NCI-H1048 (cell line): ENCODE measurements around the gene YJEFN3.
A peak's percentile ranks its signal among the peaks of the same experiment; 100 is the strongest.

ENCODE experiments used
- DNase-seq: peaks from one replicate; lab custom pipeline; 2025; lab: John Stamatoyannopoulos, UW

YJEFN3 gene

DNA sequence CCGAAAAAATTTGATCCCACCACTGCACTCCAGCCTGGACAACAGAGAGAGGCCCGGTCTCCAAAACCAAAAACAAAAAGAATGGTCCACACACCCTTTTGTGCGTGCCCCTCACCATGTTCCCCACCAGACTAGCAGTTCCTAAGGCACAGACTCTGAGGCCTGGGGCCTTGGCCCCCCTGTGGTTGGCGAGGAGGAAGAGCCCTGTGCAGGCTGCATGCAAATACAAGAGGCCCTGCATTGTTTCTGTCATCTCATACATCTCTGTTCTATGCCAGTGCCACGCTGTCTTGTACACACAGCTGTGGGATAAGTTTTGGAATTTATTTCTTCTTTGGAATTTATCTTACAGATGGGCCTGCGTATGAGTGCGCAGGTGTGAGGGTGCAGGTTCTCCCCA, 4.7 kb upstream of the YJEFN3 start:
- DNase-seq: no peak

GRCh38 chr19:19525611-19526380, 2.9 kb upstream of the YJEFN3 start:
- no peak for DNase-seq

DNA sequence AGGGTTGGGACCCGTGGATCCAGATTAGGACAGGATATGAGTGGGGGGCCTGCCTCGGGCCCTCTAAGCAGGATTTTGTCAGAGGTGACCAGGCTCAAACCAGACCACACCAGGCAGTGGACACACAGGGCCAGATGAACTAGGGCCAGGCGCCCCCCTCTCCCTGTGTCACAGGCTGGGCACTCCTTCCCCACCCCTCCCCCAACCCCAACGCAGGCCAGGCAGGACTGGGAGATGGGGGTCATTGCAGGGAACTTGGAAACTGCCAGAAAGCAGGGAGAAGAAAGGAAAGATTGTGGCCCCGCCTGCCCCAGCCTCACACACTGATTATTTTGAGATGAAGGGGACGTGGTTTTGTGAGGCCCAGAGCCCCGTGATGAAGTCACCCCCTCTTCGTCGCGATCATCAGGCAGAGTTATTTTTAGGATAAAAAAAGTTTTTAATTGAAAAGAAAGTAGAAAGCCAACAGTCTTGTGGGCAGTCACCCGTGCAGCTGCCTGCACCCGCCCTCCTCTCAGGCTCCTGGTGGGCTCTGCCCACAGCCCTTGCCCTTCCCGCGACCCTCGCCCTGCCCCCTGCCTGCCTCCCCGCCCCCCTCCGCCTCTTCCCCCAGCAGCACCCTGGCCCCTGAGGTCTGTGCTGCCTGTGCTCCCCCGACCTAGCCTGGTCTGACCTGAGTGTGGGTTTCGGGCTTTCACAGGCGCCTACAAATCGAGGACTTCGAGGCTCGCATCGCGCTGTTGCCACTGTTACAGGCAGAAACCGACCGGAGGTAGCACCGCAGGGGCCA, 1.9 kb upstream of the YJEFN3 start:
- no peak for DNase-seq

DNA sequence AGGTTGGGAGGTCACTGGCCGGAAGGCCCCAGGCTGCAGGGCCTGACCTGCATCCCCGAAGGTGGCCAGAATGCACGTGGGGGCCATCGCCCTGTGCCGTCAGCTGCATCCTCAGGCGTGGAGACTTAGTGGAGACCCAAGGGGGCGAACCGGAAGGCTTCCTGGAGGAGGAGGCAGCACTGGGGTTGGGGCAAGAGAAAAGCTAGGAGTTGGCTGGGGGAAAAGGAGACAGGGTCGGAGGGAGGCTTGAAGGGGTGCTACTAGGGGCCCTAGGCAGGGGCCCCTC, 1.4 kb upstream of the YJEFN3 start:
- DNase-seq: no peak

DNA sequence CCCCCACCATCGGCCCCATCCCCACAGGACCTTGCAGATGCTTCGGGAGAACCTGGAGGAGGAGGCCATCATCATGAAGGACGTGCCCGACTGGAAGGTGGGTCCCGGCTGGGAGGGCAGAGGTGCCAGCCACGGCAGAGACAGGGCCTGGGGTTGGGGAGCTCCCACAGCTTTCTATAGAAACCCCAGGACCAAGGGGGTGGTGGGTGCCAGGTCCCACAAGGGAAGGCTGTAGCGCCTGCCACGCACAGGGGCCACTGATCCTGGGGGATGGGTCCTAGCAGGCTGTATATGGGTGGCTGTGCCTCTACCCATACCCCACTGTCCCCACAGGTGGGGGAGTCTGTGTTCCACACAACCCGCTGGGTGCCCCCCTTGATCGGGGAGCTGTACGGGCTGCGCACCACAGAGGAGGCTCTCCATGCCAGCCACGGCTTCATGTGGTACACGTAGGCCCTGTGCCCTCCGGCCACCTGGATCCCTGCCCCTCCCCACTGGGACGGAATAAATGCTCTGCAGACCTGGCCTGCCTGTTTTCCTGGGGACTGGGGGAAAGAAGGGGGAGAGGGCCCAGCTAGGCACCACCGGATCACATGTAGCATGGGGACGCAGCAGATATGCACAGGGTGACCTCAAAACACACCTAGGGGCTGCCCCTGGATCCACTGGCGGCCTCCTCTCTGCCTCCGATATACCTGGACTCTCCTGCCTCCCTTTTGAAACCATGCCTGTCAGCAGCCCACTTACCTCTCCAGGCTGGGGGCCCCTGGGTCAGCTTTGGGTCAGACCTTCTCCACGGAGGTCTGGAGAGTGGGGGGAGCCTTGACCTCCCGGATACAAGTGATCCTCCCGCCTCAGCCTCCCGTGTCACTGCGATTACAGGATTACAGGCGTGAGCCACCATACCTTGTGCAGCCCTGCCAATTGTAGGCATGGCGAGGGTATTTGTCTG, 761 bp upstream of the YJEFN3 start:
- DNase-seq: no peak

DNA sequence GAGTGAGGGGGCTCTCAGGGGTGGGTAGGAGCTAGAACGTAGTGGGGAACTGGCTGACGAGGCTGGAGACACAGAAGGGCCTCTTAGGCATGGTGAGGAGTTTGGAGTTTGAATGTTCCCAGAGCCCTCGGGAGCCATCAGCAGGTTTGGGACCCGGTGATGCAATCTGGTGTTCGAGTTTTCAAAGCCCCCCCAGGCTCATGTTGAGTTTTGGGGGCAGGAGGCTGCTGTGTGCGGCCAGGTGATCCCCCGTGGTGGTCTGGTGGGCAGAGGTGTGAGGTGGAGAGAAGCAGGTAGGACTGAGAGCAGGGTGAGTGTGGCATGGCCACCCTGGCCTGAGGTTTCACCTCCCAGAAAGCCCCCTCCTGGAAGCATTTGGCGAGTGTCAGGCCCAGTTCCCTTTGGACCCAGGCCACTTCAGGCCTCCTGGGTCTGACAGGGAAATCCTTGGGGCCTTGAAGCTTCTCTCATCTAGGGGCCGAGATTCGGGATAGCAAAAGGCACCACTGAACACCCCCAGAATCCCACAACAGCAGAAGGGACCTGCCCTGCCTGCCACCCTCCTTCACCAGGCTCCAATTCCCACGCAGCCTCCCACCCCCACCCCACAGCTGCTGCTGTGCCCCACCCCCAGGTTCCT, 1.2 kb downstream of the YJEFN3 start:
- DNase-seq: no peak

GRCh38 chr19:19530423-19530804, 1.7 kb downstream of the YJEFN3 start:
- no peak for DNase-seq

- no peak for DNase-seq
Measured at GRCh38 chr19:19530889-19531288, 2.2 kb downstream of the YJEFN3 start.

- peak; percentile 47 for DNase-seq
Measured at GRCh38 chr19:19531951-19532805, 3.5 kb downstream of the YJEFN3 start.

- no peak for DNase-seq
Measured at GRCh38 chr19:19532806-19533701, 4.3 kb downstream of the YJEFN3 start.

DNA sequence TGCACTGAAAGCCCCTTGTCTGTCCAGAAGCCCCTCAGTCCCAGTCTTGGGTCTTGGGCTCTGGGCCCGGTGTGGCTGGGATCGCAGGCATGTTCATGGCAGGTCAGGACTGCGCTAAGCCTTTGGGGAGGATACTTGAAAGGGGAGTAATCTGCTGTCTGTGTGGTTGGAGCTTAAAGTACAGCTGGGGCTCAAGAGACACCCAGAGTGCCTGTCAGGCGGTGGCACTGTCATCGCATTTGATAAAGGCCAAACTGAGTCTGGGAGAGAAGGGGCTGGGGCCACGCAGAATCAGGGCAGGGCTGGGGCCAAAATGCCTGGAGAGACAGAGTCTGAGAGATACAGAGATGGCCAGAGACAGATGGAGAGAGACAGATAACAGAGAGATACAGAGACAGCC, 5.1 kb downstream of the YJEFN3 start:
- DNase-seq: no peak

DNA sequence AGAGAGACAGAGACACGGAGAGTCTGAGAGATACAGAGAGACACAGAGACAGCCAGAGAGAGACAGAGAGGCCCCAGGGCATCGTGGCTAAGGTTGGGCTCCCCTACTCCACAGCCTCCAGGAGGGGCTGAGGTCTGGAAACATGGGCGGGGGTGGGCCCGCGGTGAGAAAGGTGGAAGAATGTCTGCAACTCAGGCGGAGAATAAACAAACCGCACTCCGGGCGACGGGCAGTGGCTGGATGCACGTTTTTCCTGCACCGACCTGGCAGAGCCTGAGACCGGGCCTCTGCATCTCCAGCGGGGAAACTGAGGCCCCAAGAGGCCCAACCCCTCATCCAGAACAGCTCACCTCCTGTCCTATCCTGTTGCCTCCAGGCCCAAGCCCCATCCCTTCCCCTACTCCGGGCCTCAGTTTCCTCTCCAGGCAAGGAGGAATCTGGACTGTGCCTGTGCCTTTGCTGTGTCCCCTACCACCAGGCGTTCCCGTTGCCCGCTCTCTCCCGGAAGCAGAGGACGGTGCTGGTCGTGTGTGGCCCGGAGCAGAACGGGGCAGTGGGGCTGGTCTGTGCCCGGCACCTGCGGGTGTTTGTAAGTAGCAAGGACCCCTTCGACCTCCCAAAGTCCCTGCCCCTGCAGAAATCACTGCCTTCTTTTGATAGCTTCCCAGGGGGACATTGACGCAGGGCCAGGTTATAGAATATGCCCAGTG, 6.0 kb downstream of the YJEFN3 start:
- DNase-seq: no peak

DNA sequence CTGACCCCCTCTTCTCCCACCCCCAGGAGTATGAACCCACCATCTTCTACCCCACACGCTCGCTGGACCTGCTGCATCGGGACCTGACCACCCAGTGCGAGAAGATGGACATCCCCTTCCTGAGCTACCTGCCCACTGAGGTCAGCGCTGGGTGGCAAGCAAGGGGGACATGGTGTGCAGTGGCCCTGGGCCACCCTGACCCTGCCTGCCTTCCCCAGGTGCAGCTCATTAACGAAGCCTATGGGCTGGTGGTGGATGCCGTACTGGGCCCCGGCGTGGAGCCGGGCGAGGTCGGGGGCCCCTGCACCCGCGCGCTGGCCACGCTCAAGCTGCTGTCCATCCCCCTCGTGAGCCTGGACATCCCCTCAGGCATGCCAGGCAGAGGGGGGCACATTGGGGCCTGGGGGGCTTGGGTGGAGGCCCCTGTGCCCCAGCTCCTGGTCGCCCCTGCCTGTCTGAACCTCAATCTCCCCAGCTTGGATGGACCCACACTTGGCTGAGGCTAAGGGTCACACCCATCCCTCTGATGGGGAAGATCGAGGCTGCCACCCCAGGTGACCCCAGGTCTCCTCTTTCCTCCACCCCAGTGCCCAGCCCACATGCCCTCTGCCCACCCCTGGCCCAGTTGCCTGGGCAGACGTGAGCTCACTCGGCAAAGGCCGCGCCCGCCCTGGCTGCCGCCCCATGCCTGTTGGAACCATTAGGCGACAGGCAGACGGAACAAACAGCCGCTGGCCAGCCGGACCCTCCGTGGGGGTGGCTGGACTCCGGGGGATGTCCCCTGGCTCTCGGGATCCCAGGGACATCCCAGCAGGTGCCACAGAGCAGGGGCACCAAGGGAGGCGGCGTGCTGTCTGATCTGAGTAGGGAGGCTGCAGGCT, 6.8 kb downstream of the YJEFN3 start:
- DNase-seq: no peak

DNA sequence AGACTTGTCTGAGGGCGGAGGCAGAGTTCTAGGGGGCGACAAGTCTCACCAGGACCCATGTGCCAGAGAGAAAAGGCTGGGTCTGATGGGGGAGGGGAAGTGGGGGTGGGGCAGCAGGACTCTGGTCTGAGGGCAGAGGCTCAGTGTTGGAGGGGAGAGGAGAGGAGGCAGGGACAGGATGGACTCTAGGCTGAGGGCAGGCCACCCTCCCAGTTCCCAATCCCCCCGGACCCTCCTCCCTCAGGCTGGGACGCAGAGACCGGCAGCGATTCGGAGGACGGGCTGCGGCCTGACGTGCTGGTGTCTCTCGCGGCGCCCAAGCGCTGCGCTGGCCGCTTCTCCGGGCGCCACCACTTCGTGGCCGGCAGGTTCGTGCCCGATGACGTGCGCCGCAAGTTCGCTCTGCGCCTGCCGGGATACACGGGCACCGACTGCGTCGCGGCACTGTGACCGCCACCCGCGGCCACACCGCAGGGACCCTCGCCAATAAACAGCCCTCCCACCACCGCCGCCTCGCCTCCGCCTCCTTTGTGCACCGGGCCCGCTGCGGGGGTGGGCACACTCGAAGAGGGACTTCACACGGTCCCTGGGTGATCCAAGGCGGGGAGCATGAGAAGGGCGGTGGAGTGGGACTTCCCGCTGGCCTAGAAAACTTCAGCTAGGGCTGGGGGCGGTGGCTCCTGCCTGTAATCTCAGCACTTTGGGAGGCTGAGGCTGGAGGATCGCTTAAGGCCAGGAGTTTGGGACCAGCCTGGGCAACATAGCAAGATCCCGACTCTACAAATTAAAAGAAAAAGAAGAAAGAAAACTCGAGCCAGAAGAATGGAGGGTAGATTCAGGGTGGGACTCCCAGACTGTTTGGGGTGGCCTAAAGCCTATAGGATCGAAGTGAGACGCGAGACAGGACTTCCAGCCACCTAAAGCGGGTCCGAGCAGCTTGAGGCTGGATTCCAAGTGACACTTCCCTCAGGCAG, 8.7 kb downstream of the YJEFN3 start:
- DNase-seq: no peak

DNA sequence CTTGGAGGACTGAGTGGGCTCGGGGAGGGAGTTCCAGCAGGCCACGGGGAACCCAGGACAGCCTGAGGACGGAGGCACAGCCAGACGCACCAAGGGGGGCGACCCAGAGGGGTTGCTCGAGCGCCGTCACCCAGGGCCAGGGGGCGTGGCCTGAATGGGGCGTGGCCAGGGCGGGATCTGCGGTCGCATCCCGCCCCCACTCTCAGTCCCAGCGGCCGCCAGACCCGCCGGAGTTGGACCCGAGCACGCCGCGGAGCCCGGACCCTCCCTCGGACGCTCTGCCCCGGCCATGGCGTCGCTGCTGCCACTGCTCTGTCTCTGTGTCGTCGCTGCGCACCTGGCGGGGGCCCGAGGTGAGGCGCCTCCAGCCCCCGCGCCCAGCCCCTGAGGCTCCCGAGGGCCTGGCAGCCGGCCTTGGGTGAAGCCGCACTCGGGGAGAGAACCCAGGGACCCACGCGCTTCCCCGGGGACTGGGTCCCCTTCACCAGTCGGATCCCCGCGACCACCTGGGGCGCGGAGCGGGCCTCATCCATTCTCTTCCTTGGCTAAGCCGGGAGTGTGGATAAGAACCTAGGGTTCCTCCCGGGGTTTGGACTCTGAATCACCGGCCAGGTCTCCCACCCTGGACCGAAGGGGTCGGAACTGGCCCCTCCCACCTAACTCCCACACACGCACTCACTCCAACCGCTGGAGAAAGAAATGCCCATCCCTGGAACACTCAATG, 9.5 kb downstream of the YJEFN3 start, which contains the start of gene CILP2:
TSS of gene CILP2 (plus strand) at position 205 of the 724 bp plus-strand sequence. CDS start at position 290, 85 bp downstream.
- no peak for DNase-seq

DNA sequence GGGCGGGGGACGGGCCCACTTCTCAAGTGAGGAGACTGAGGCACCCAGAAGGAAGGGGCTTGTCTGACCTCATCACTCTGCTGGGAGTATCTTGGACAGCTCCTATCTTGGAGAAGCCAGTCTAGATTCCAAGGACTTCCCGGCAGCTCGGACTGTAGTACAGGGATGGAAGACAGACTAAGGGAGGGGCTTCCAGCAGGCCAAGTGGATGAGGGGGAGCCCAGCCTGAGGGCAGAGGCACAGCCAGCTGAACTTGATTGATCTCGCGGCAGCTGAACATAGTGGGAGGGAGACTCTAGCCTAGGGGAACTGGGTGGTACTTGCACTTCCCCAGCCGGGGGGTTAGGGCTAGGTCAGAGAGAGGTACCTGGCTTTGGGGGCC, 10.1 kb downstream of the YJEFN3 start:
- DNase-seq: no peak

DNA sequence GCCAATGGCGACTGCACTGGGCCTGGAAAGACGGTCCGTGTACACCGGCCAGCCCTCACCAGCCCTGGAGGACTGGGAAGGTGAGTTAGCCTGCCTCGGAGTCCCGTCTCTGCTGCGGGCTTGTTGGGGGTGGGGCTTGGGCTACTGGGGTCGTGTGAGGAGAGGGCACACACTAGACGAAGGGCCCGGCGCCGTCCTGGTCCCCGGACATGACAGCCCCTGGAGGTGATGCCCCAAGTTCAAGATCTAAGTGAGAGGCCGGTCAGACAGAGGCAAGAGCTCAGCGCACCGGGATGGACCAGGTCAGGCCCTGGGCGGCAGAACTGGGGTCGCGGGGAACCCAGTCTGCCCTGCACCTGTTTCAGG, 11.0 kb downstream of the YJEFN3 start:
- no peak for DNase-seq
